ENCODE results near the gene MTG1.

Gene MTG1

DNA sequence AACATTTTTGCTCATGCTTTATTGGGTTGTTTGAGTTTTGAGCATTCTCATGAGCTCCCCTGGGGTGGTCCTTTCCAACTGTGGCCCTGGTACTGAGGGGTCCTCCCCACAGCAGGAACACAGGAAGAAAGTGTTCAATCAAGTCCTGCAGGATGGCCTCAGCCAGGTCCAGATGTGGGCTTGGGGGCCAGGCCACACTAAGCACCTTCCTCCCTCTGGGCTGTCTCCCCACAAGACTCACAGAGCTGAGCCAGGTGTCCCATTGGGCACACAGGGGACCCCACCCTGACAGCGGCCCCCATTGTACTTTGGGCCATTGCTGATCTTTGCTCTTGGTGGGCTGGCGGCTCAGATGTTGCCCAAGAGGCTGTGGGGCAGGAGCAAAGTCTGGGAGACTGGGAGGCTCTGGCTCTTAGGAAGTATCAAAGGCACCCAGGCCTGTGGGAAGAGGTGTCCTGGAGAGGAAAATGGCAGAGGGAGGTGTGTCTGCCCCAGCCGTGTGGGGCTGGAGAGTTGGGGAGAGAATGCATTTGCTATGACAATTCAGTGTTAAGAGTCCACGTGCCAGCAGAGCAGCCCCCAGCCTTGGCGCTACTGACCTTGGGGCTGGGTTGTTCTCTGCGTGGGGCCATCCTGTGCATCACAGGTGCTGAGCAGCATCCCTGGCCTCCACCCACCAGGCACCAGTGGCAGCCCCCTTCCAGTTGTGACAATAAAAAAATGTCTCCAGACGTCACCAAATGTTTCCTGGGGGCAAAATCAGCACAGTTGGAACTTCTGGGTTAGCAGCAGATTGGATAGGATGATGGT is 77.5 kb downstream of the MTG1 start:
- DNase-seq, result no peak
